Measurements from ENCODE around the gene SLC49A4.

SLC49A4 gene

GRCh38 chr3:122785231-122785630 lies 9.6 kb upstream of the SLC49A4 start:
- H3K4me3 ChIP-seq (ENCODE audit: insufficient read depth, low read length, poor library complexity, severe bottlenecking), result no peak overlapping the region
- TF ChIP-seq EZH2phosphoT487 (conservative IDR thresholded peaks at IDR 0.05; ENCODE audit: low read length) (no peak), CTCF (IDR thresholded peaks at IDR 0.05; ENCODE audit: insufficient read depth, low read length, poor library complexity, severe bottlenecking) (no peak)
- H3K27me3 ChIP-seq (ENCODE audit: low read length), result no peaks in the 10 kb centered on the region
- H2AFZ ChIP-seq (ENCODE audit: low read depth, low read length, severe bottlenecking), result no peak overlapping the region
- no peak overlapping the region for H3K27ac ChIP-seq (ENCODE audit: low read depth, low read length)
- H3K79me2 ChIP-seq (ENCODE audit: insufficient read depth, low read length), result no peaks in the 10 kb centered on the region; the same call in 1 of the 2 replicates
- no peaks in the 10 kb centered on the region for H4K20me1 ChIP-seq (ENCODE audit: low read depth, low read length)
- no peaks in the 10 kb centered on the region for H3K36me3 ChIP-seq (ENCODE audit: low read length)
- no peaks in the 10 kb centered on the region for H3F3A ChIP-seq (ENCODE audit: insufficient read depth)
- H3K9ac ChIP-seq (ENCODE audit: low read length), result no peak overlapping the region
- no peak overlapping the region for H3K4me2 ChIP-seq (ENCODE audit: low read depth, low read length, poor library complexity, severe bottlenecking)
- no peaks in the 10 kb centered on the region for H3K9me2 ChIP-seq (replicated peaks; ENCODE audit: insufficient read depth, low read length)
- H3K9me3 ChIP-seq (ENCODE audit: insufficient read depth, low read length), result no peaks in the 10 kb centered on the region

GRCh38 chr3:122786066-122786465 lies 8.8 kb upstream of the SLC49A4 start:
- no peak overlapping the region for H2AFZ ChIP-seq (ENCODE audit: low read depth, low read length, severe bottlenecking)
- no peaks in the 10 kb centered on the region for H3K9me2 ChIP-seq (replicated peaks; ENCODE audit: insufficient read depth, low read length)
- H3K9me3 ChIP-seq (ENCODE audit: insufficient read depth, low read length), result no peaks in the 10 kb centered on the region
- H3F3A ChIP-seq (ENCODE audit: insufficient read depth), result no peaks in the 10 kb centered on the region
- H3K4me2 ChIP-seq (ENCODE audit: low read depth, low read length, poor library complexity, severe bottlenecking), result no peak overlapping the region
- H3K36me3 ChIP-seq (ENCODE audit: low read length), result no peaks in the 10 kb centered on the region
- TF ChIP-seq CTCF (IDR thresholded peaks at IDR 0.05; ENCODE audit: insufficient read depth, low read length, poor library complexity, severe bottlenecking), result no peak
- no peak for TF ChIP-seq EZH2phosphoT487 (conservative IDR thresholded peaks at IDR 0.05; ENCODE audit: low read length)
- H3K79me2 ChIP-seq (ENCODE audit: insufficient read depth, low read length), result no peaks in the 10 kb centered on the region; the same call in 1 of the 2 replicates
- no peaks in the 10 kb centered on the region for H4K20me1 ChIP-seq (ENCODE audit: low read depth, low read length)
- no peak overlapping the region for H3K4me3 ChIP-seq (ENCODE audit: insufficient read depth, low read length, poor library complexity, severe bottlenecking)
- no peak overlapping the region for H3K27ac ChIP-seq (ENCODE audit: low read depth, low read length)
- H3K27me3 ChIP-seq (ENCODE audit: low read length), result no peaks in the 10 kb centered on the region
- no peak overlapping the region for H3K9ac ChIP-seq (ENCODE audit: low read length)

GRCh38 chr3:122787872-122788271 lies 7.0 kb upstream of the SLC49A4 start:
- H3K9me2 ChIP-seq (replicated peaks; ENCODE audit: insufficient read depth, low read length), result no peaks in the 10 kb centered on the region
- H3K9ac ChIP-seq (ENCODE audit: low read length), result no peak overlapping the region
- H3K4me2 ChIP-seq (ENCODE audit: low read depth, low read length, poor library complexity, severe bottlenecking), result no peak overlapping the region
- H3F3A ChIP-seq (ENCODE audit: insufficient read depth), result no peaks in the 10 kb centered on the region
- no peaks in the 10 kb centered on the region for H4K20me1 ChIP-seq (ENCODE audit: low read depth, low read length)
- H3K4me3 ChIP-seq (ENCODE audit: insufficient read depth, low read length, poor library complexity, severe bottlenecking), result no peak overlapping the region
- TF ChIP-seq CTCF (IDR thresholded peaks at IDR 0.05; ENCODE audit: insufficient read depth, low read length, poor library complexity, severe bottlenecking) (no peak), EZH2phosphoT487 (conservative IDR thresholded peaks at IDR 0.05; ENCODE audit: low read length) (no peak)
- no peaks in the 10 kb centered on the region for H3K27me3 ChIP-seq (ENCODE audit: low read length)
- no peaks in the 10 kb centered on the region for H3K9me3 ChIP-seq (ENCODE audit: insufficient read depth, low read length)
- H2AFZ ChIP-seq (ENCODE audit: low read depth, low read length, severe bottlenecking), result no peak overlapping the region
- H3K27ac ChIP-seq (ENCODE audit: low read depth, low read length), result no peak overlapping the region
- peaks cover 2% of the 10 kb centered on the region; the same call in 1 of the 2 replicates for H3K79me2 ChIP-seq (ENCODE audit: insufficient read depth, low read length)
- no peaks in the 10 kb centered on the region for H3K36me3 ChIP-seq (ENCODE audit: low read length)

All from SU-DHL-6 (cell line).